Putamen (tissue), 1 donor: ENCODE measurements around the gene CAV1.
A peak's percentile ranks its signal among the peaks of the same experiment; 100 is the strongest.
"Not testable (repeated sequence)": the region's sequence is repeated elsewhere in the genome, so short reads cannot be mapped to it uniquely, and the experiment has no call there.

Experiments used
- DNase-seq: peaks from one replicate; pipeline ENCODE4 v3.0.0-alpha.2; 2016; ENCODE audit warnings: low spot score

The CAV1 gene, protein sequence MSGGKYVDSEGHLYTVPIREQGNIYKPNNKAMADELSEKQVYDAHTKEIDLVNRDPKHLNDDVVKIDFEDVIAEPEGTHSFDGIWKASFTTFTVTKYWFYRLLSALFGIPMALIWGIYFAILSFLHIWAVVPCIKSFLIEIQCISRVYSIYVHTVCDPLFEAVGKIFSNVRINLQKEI

GRCh38 chr7:116524609-116525297, at the start of gene CAV1:
TSS of gene CAV1 (plus strand) at chr7:116525036. CDS start at chr7:116525063, 27 bp downstream.
- no peak for DNase-seq

GRCh38 chr7:116477625-116478024, 47.2 kb upstream of the CAV1 start:
- no peak for DNase-seq

- DNase-seq = no peak
Measured at GRCh38 chr7:116478834-116479233, 46.0 kb upstream of the CAV1 start.

DNA sequence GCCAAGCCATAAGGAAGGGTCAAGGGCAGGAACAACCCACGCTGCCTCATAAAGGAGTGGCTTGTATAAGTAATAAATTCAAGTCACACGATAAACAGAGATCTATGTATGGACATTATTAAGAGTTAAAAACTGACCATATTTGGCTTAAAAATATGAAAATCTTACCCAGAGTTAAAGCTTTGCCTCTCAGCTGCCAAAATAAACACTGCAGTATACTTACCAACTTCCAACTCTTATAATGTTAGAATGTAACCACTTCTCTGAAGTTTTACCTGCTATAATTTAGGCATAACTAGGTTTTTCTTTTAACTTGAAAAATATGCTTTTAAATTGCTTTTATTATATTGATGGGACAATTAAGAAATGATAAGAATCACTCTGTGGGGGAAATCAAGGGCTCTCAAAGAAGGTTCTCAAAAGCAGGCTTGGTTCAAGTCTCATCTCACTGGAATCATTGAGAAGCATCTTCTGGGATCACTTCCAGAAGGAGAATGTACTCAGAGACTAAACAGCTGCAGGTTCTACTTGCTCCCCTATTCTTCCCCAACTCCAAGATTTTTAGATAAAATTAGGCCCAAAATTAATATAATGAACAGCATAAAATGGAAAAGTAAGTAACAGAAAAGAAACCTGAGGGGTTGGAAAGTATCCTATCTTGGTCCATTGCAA, 41.4 kb upstream of the CAV1 start:
- DNase-seq = no peak

DNA sequence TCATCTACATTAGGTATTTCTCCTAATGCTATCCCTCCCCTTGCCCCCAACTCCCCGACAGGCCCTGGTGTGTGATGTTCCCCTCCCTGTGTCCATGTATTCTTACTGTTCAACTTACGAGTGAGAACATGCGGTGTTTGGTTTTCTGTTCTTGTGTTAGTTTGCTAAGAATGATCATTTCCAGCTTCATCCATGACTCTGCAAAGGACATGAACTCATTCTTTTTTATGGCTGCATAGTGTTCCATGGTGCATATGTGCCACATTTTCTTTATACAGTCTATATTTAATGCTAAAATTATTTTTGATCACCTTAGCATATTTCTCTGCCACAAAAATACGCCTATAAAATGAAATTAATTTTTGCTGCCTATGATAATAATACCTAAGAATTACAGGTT, 40.4 kb upstream of the CAV1 start:
- DNase-seq = not testable (repeated sequence)

- no peak for DNase-seq
Measured at GRCh38 chr7:116487907-116488521, 36.8 kb upstream of the CAV1 start.

DNA sequence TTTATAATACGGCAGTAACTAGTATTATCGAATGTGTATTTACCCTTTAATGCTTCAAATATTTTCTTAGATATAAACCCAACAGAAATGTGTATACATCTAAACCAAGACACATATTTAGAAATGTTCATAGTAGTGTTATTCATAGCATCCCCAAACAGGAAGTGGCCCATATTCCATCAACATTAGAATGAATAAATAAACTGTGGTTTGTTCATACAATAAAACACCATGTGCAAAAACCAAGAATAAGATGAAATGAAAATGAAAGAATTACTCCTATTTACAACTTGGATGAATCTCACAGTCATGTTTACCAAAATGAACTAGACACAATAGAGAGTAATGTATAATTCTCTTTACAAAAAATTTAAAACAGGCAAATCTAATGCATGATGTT, 34.5 kb upstream of the CAV1 start:
- DNase-seq = no peak

GRCh38 chr7:116491887-116492653, 32.8 kb upstream of the CAV1 start:
- no peak for DNase-seq

- DNase-seq = no peak
Measured at GRCh38 chr7:116492654-116493109, 32.2 kb upstream of the CAV1 start.

GRCh38 chr7:116493449-116493848, 31.4 kb upstream of the CAV1 start:
- DNase-seq = no peak

GRCh38 chr7:116494472-116494871, 30.4 kb upstream of the CAV1 start:
- DNase-seq = no peak

DNA sequence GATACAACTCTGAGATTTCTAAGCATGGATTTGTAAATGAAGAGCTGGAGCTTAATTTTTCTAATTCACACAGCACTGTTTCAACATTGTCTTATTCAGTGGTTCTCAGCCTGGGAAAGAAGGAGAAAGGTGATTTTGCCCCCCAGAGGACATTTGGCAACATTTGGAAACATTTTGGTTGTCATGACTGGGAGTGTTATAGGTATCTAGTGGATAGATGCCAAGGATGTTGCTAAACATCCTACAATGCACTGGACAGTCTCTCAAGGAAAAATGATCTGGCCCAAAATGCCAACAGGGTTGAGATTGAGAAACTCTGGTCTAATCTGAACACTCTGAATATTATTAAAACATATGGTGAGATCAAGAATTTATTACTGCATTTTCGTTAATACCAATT, 29.1 kb upstream of the CAV1 start:
- no peak for DNase-seq

DNA sequence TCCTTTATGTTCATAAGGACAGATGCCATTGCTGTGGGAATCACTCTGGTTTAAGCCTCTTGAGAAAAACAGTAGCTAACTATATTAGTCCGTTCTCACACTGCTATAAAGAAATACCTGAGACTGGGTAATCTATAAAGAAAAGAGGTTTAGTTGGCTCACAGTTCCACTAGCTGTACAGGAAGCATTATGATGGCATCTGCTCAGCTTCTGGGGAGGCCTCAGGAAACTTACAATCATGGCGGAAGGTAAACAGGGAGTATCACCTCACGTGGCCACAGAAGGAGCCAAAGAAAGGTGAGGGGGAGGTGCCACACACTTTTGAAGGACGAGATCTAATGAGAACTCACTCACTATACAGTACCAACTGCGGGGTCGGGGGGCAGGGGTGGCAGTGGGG, 28.2 kb upstream of the CAV1 start:
- DNase-seq = no peak

GRCh38 chr7:116497708-116498107, 27.1 kb upstream of the CAV1 start:
- DNase-seq = no peak

DNA sequence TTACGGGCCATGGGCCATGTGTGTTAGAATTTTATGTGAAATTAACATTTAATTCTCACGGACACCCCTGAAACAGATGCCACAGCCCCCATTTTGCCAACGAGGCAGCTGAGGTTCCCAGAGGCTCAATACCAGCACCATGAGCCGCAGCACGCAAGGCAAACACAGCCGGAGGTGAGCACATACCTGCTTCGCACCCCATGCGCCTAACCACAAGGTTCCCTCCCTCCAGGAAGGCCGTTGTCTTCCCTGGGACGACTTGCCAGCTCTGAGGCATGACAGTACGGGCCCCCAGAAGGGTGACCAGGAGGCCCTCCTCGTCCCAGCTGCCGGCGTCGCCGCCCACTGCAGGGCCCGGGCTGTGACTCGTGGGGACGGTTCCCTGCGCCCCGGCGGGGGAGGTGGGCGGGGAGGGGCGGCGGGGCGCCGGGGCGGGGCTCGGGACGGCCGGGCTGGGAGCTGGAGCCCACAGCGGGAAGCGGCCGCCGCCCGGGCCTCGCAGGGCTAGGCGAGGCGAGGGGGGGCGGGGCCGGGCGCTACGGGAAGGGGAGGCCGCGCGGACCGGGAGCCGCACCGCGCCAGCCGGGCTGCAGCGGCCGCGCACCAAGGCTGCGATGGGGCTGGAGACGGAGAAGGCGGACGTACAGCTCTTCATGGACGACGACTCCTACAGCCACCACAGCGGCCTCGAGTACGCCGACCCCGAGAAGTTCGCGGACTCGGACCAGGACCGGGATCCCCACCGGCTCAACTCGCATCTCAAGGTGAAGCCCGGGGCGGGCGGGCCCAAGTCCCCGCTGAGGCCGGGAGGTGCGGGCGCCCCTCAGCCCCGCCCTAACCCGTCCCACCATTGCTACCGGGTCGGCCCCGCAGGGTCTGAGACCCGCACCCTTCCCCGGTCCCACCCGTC, 25.4 kb upstream of the CAV1 start, which contains the start of gene CAV2:
CAV2 (plus strand) TSS at position 571 of the 910 bp plus-strand sequence; CDS start at position 615, 44 bp downstream.
- peak; percentile 16 for DNase-seq

GRCh38 chr7:116500078-116500853, 24.6 kb upstream of the CAV1 start:
- DNase-seq = no peak

- DNase-seq = no peak
Measured at GRCh38 chr7:116501425-116502167, 23.2 kb upstream of the CAV1 start.

DNA sequence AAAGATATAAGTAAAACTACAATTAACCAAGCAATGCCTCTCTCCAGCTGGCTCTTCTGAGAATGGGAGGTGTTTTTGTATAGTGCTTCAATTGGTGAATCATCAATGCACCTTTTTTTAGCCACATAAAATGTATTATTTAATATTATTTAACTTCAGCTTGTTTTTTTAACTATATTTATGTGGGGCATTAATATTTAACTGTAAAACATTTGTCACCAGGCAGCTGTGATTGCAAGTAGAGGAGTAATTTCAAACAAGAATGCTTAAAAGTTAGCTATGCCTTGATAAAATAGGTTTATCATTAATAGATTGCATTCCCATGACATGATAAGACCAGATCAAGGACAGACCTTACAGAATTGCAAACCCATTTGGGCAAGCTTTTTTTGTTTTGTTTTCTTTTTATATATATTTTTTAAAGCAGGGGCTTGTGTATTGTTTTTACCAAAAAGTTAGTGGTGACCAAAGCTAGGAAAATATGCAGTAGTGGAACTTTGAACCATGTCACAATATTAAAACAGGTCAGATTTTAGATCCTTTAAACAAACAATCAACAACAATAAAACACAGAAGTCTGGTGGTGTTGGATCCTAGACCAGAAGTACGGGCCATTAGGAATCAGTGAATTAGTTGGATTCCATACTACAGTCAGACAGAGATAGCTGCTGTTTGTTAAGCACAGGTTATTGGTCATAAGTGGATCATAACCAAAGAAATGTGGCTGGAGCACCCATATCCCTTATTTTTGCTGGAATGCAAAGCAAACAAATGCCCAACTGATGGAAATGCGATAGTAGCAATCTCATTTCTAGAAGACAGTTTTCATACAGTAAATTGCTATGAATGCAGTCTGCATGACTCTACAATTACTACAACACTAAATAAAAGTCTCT, 22.4 kb upstream of the CAV1 start:
- DNase-seq = no peak
